ENCODE measurements around the gene UNC119B.

Gene UNC119B

DNA sequence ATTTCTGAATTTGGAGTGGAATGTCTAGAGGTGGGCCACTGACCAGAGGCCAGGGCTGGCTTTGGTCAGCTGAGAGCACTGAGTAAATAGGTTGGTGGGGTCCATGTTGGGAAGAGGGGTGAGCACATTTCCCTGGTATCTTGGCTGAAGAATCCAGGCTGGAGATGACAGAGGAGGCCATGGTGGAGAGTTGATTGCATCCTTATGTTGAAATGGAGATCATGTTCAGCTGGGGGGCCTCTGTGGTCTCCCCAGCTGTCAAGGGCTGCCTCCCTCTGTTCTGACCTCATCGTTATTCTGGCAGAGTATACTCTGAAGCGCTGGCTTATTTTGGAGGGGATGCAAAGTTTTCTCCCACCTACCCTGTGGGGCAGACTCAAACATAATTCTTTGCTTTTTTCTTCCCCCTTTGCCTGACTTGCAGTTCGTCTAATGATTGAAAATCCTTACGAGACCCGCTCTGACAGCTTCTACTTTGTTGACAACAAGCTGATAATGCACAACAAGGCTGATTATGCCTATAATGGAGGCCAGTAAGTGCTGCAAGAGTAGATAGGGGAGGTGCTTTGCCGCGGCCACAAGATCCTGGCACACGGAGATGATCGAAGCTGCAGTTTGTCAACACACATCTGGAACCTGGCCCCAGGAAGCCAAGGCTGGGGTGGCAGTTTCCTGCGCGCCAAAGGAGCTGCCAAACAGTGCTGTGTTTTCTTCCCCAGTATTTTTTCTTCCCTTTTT is 9.4 kb downstream of the UNC119B start:
- TF ChIP-seq, protein P1, sequence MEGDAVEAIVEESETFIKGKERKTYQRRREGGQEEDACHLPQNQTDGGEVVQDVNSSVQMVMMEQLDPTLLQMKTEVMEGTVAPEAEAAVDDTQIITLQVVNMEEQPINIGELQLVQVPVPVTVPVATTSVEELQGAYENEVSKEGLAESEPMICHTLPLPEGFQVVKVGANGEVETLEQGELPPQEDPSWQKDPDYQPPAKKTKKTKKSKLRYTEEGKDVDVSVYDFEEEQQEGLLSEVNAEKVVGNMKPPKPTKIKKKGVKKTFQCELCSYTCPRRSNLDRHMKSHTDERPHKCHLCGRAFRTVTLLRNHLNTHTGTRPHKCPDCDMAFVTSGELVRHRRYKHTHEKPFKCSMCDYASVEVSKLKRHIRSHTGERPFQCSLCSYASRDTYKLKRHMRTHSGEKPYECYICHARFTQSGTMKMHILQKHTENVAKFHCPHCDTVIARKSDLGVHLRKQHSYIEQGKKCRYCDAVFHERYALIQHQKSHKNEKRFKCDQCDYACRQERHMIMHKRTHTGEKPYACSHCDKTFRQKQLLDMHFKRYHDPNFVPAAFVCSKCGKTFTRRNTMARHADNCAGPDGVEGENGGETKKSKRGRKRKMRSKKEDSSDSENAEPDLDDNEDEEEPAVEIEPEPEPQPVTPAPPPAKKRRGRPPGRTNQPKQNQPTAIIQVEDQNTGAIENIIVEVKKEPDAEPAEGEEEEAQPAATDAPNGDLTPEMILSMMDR (IDR thresholded peaks at IDR 0.05; ENCODE audit: borderline replicate concordance, insufficient read depth, low read depth, low read length), result no peak
- H3K4me3 ChIP-seq (ENCODE audit: low read depth, low read length), result no peak overlapping the region

DNA sequence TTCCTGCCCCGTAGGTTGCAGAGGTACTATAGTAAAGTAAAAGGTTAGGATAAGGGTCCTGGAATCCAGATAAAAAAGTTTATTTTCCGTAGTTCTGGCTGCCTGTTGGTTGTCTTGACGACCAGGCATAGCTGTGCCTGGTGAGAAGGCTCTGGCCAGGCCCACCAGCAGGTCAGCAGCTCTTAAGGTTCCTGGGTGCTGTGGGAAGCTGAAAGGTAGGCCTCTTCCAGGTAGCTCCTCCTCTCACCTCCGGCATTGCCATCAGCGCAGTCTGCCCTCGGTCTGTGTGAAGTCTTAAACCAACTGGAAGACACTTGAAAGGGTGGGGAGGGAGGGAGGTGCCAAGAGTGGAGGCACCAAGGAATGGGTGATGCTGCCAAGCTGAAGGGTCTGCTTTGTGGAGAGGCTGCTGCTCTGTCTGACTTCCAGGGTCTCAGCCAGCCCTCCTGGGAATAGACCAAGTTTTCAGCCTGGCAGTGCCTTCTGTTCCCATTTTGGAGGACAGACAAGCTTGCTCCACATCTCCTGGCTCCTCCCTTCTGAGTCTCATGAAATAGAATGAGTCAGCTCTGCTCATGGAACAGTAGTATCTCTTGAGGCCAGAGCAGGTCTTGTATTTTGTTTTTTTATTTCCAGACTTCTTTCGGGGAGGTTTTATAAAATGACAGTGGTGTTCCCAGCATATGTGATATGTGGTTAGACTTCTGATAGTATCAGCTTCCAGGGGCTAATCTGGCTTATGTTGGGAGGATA is 10.2 kb downstream of the UNC119B start:
- TF ChIP-seq, protein P1 (IDR thresholded peaks at IDR 0.05; ENCODE audit: borderline replicate concordance, insufficient read depth, low read depth, low read length), result no peak

DNA sequence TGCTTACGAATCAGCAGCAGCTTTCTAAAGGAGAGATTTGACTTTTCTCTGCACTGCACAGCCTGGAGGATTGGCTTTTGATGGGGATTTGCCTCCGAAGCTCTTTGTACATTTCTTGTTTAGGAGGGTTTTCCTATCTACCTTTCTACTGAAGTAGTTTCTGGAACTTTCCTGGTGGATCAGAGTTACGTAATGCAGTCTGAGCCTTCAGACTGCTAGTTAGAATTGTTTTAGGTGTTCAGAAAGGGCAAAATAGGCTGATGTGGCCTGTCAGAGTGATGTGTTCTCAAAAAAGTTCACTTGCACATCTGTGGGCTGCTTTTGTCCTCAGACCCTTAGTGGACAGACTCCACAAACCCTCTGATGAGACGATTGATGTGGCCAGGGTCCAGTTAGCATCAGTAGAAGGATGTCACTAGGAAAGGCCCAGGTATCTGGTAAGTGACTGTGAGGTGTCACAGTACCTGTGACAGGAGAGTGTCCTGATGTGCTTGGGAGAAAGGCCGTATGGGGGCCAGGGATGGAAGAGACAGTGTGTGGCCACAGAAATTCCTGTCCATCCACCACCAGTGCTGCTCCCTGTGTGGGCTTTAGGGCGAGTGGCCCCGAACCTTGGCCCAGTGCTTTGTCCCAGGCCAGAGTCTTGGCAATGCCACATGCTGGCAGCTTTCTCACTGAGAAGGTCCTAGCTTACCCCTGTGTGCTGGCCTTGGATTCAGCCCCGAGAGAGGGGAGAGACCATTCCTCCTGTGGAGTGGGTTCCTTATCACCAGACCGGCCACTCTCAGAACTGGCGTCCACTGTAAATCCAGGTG is 10.9 kb downstream of the UNC119B start:
- TF ChIP-seq, protein P1 (IDR thresholded peaks at IDR 0.05; ENCODE audit: borderline replicate concordance, insufficient read depth, low read depth, low read length), result no peak
- no peak overlapping the region for H3K4me3 ChIP-seq (ENCODE audit: low read depth, low read length)

More for the DNA sequence above, 10.2 kb downstream of the UNC119B start:
- H3K4me3 ChIP-seq (ENCODE audit: low read depth, low read length), result no peak overlapping the region

DNA sequence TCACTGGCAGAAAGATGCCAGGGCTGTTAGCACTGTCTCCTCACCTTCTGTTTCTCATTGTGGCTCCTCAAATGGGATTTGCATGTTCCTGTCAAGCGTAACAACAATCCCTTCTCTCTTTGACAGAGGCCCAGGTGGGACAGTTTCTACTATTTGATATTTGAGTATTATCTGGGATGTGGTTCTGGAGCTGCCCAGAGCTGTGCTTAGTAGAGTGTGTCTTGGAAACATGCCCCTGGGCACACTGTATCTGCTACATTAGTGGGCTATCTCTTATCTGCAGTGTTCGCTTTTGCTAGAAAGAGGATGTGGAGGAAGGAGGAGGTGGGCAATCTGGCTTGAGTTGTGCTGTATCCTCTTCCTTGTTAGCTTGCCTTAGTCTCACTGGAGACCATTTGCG is 11.6 kb downstream of the UNC119B start:
- no peak overlapping the region for H3K4me3 ChIP-seq (ENCODE audit: low read depth, low read length)
- TF ChIP-seq, protein P1 (IDR thresholded peaks at IDR 0.05; ENCODE audit: borderline replicate concordance, insufficient read depth, low read depth, low read length), result no peak

DNA sequence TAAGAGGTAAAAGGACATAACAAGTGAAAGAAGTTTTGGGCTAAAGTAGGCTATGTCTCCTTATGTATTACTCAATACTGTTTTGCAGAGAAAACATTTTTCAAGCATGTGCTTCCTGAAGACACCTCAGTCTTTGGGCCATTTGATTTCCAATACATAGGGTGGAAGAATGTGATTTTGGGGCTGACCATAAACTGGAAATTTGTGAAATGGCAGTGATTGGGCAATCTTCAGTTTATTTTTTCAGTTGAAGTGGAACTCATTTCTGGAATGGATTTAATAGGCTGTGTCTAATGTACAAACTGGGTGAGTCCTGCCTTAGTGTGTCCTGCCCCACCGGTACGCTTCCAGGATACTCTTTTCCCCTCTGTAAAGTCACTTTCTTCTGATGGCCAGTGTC is 12.5 kb downstream of the UNC119B start:
- TF ChIP-seq, protein P1 (IDR thresholded peaks at IDR 0.05; ENCODE audit: borderline replicate concordance, insufficient read depth, low read depth, low read length), result no peak
- no peak overlapping the region for H3K4me3 ChIP-seq (ENCODE audit: low read depth, low read length)

DNA sequence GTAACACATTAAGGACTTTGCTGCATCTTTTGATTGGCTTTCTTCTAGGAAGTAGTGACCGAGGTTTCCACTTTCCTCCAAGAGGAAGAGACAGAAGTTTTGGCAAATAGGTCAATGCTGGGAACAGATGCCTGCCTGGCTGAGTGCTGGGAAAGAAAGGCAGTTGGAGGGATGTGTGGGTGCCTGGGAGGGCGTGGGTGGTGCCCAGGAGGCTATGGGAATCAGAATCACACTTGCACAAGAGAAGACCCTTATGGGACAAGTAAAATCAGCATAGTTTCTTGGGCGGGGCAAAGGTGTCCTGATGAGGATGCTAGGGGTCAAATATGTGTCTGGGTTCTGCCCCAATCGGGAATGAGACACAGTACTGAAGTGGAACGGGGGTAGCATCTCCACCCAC is 14.5 kb downstream of the UNC119B start:
- H3K4me3 ChIP-seq (ENCODE audit: low read depth, low read length), result no peak overlapping the region
- TF ChIP-seq, protein P1 (IDR thresholded peaks at IDR 0.05; ENCODE audit: borderline replicate concordance, insufficient read depth, low read depth, low read length), result no peak
